T-helper 9 cell (primary cell): ENCODE measurements around the gene NINJ1.

Experiments used
- DNase-seq: peaks from one replicate; pipeline ENCODE4 v3.0.0-alpha.2; 2020

Gene NINJ1

DNA sequence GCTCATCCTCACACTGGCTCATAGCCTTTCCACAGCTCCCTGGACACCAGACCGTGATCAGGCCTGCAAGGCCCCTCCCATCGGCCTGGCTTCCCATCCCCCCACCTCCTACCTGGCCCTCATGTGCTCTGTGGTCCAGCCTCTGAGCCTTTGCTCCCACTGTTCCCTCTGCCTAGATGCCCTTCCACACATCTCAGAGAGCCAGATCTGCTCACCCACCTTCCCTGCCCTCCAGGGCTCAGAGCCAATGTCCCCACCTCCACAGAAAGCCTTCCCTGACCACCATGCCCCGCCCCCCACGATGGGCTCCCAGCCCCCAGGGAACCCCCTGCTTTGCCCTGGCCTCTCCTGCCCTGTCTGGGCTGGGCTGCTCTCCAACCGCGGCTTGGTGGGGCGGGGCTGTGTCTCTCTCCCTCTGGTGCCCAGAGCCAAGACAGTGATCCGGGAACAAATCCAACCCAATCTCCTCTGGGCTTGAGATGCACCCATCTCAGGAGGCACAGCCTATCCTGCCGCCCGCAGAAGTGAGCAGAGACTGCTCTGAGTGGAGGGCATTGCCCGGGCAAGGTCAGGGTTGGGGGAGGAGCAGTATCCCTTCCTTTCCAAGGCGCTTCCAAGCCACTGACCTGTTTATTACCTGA lies 1.6 kb downstream of the NINJ1 start:
- DNase-seq, result no peak

- no peak for DNase-seq
Observed at GRCh38 chr9:93131599-93132286, 2.3 kb downstream of the NINJ1 start.

DNA sequence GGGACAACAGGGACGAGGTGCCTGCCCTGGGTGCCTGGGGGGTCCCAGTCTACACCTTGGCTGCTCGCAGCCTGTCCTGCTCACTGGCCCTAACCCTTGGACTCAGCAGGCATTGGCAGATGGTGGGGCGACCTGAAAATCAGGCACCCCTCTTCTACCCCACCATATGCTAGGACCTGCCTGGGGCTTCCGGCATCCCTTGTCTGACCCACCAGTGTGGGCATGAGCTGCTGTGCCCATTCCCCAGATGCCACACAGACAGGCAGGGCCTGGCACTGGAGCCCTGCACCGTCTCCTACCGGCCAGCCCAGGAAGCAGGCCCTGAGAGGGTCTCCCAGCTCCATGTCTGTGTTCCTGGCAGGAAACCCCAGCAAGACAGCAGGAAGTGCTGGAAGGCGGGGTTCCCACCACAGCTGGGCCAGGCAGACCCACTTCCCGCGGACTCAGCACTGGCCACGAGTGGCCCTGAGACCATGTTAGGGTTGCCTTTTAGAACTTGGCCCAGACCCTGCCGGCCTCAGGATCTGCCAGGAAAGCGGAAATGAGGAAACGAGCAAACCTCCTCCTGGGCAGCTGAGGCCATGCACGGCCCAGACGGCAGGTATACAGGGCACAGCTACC lies 3.1 kb downstream of the NINJ1 start:
- no peak for DNase-seq

- DNase-seq, result no peak
Observed at GRCh38 chr9:93129691-93130500, 4.2 kb downstream of the NINJ1 start.

GRCh38 chr9:93129286-93129685 lies 4.8 kb downstream of the NINJ1 start:
- DNase-seq, result no peak

GRCh38 chr9:93128715-93129224 lies 5.3 kb downstream of the NINJ1 start:
- no peak for DNase-seq

DNA sequence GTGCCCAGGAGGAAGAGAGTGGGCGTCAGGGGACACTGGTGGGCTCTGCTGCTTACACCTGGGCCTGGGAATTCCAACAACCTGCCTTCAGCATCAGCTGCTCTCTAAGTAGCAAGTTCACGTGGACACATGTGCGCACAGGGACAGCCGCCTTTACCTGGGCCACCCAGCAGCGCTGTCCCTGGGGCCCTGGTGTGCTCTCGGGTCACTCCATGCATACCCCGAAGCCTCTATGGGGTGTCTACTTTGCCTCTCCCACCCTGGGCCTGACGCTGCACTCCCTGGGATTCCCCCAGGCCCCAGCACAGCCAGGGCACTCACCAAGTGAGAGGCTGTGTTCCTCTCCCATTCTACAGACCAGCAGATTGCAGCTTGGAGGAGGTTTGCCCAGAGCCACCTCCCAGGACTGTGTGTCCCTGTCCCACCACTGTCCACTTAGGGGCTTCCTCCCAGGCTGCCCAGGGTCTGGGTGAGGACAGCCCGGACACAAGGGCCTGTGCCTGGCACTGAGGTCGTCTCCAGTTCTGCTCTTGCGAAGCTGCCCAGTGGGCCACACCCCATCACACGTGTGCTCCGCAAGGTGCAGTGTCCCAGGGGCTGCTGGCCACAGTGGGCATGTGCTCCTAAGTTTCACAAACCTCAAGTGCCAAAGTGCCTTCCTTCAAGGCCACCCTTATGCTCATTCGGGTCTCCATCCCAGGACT lies 5.9 kb downstream of the NINJ1 start:
- no peak for DNase-seq

- DNase-seq, result peak; percentile 0
Observed at GRCh38 chr9:93127395-93127911, 6.6 kb downstream of the NINJ1 start.

DNA sequence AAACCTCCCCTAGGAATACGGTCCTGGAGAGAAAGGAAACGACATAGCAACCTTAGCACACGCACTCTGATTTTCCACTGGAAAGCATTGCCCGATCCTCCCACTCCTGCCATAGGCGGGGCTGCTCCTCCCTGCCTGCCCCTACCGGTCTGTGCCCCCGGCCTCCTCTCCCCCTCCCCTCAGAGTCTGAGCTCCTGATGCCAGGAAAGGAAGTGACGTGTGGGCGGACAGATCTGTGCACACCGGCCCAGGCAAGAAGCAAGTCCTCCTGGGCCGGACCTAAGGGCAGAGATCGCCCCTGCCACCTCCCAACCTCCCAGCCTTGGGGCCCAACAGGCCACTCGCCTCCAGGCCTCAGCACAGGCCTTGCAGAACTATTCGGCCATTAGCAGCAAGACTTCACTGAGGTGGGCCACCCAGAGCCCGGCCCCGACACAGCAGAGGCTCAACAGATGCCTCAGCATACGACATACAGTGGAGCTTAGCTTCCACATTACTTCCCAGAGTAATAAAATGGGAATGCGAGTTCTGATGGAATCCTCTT lies 7.2 kb downstream of the NINJ1 start:
- peak; percentile 0 for DNase-seq

GRCh38 chr9:93126151-93126781 lies 7.8 kb downstream of the NINJ1 start:
- DNase-seq, result peak; percentile 0

DNA sequence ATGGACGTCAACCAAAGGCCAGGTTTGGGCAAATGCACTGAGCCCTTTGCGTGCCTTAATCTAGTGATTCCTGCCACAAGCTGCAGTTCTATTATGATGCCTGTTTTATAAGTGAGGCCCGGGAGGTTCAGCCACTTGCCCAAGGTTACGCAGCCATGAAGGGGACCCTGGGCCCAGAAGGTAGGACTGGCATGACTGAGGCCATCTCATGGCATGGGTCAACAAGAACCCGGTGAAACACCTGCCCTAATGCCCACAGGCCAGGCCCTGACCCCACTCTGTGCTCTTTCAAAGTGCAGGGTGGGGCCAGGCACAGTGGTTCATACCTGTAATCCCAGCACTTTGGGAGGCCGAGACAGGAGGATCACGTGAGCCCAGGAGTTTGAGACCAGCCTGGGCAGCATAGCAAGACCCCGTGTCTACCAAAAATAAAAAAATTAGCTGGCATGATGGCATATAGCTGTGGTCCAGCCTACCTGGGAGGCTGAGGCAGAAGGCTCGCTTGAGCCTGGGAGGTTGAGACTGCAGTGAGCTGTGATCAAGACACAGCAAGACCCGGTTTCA lies 8.6 kb downstream of the NINJ1 start:
- peak; percentile 0 for DNase-seq

GRCh38 chr9:93124793-93125192 lies 9.3 kb downstream of the NINJ1 start:
- peak; percentile 0 for DNase-seq

- DNase-seq, result peak; percentile 0
Observed at GRCh38 chr9:93123561-93124283, 10.3 kb downstream of the NINJ1 start.

DNA sequence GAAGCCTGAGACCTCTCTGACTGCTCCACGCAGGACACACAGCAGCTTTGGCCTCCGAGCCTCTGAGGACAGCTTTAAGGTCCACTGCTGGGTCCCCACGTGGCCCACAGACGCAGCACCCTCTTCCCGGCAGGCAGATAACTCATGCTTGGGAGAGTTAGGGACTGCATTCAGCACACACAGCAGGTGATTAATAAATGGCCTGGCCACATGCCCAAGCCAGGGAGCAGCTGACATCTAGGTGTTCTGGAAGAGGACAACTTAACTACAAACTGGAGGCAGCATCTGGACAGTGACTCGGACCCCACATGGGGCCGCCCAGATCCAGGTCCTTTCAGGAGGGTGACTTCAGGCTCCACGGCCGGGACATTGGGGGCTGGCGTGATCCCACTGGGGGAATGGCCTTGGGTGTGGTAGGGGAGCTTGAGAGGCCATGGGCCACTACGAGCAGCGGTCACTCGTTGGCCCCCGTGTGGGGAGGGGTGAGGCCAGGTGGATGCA lies 11.3 kb downstream of the NINJ1 start:
- no peak for DNase-seq

DNA sequence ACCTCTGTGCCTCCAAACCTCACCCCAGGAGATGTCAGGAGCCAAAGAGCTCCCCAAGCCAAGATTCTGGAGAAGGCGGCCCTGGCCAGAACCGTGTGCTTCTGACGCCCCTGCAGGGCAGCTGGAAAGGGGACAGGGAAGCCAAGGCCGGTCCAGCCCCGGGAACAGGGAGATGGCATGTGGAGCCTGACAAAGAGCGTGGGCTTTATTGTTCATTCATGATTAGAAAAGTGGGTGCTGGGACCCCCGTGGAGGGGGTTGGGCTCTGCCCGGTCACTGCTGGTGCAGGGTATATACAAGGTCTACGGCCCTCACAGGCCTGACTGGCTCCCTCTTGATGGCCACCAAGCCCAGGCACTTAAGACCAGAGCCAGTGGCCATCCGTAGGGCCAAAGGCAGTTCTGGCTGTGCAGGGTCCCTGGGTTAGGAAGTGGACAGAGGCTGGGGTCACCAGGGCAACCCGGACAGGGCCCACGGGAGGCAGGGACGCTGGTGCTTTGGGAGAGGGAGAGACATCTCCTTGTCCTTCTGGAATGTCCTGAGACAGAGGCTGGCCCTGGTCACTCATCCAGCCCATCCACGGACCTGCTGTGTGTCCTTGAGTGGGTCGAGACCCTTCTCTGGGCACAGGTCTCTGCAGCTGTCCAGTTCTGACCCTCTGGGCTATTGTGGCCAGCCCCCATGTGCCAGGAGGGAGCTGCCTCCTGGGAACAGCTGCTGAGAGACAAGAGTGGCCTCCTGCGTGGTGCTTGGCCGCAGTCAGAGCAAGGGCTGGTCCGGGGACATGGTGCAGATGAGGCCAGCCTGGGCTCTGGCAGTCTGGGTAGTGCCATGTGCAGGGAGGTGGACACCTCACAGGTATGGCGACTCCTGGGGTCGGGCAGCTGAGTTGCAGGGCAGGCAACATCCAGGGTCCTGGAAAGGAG lies 12.5 kb downstream of the NINJ1 start:
- no peak for DNase-seq

- no peak for DNase-seq
Observed at GRCh38 chr9:93120846-93121315, 13.2 kb downstream of the NINJ1 start.

- no peak for DNase-seq
Observed at GRCh38 chr9:93119953-93120845, 13.9 kb downstream of the NINJ1 start.

- DNase-seq, result no peak
Observed at GRCh38 chr9:93119703-93119952, 14.4 kb downstream of the NINJ1 start.
